NK-92 (cell line): ENCODE measurements around the gene NOPCHAP1.
"Not testable (repeated sequence)": the region's sequence is repeated elsewhere in the genome, so short reads cannot be mapped to it uniquely, and the experiment has no call there.

ENCODE experiments used
- DNase-seq: peaks from one replicate; lab custom pipeline; 2025; ENCODE audit not compliant: unreplicated experiment; lab: John Stamatoyannopoulos, UW

The NOPCHAP1 gene

GRCh38 chr12:104964167-104964855 is 21.8 kb upstream of the NOPCHAP1 start:
- no peak for DNase-seq

DNA sequence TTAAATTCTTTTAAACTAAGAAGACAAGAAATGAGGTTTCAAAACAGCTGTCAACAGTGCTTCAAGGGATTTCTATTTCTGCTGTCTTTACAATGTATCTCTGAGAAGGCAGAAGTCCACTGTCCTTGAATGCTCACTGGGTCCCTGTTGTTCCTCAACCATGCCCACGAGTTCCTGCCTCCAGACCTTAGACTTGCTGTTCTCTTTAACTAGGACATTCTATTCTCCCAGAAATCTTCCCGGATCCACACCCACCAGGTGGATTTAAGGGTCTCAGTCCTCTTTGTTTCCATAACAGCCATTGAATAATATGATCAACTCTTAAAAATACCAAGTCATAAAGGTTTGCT is 21.3 kb upstream of the NOPCHAP1 start:
- no peak for DNase-seq

DNA sequence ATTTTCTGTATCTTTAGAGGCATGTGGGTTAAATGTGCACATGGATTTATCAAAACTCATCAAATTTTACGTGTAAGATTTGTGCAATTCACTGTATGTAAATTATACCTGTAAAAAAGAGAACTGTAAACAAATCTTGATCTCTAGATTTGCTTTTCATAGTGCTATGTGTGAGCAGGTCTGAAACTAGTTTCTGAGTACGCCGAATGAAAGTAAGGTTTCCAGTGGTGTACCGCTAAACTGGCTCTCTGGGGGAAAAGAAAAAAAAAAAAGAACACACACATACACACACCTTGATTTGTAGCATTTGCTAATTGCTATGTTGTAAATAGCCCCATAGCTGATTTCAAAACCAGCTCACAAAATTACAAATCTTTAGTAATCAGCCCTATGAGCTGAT is 19.4 kb upstream of the NOPCHAP1 start:
- no peak for DNase-seq

DNA sequence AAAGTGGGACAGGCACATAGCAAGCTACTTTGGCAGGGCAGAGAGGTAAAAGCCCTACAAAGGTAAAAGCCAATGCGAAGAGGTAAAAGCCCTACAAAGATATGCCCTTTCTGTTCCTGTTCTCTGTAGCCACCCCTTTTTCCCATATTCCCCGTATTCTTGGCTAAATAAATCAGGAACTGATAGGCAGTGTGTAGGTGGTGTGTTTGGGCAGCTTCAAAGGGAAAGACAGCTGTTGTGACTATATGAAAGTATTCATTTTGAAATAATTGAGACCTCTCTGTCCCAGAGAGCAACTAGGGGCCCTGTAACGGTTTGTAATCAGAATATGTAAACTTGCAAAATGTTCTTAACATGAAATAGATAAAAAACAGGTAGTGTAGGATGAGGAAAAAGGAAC is 16.8 kb upstream of the NOPCHAP1 start:
- no peak for DNase-seq

- DNase-seq, result no peak
Measured at GRCh38 chr12:104971306-104971705, 14.8 kb upstream of the NOPCHAP1 start.

- DNase-seq, result no peak
Measured at GRCh38 chr12:104973250-104973649, 12.9 kb upstream of the NOPCHAP1 start.

GRCh38 chr12:104974626-104975290 is 11.4 kb upstream of the NOPCHAP1 start:
- no peak for DNase-seq

DNA sequence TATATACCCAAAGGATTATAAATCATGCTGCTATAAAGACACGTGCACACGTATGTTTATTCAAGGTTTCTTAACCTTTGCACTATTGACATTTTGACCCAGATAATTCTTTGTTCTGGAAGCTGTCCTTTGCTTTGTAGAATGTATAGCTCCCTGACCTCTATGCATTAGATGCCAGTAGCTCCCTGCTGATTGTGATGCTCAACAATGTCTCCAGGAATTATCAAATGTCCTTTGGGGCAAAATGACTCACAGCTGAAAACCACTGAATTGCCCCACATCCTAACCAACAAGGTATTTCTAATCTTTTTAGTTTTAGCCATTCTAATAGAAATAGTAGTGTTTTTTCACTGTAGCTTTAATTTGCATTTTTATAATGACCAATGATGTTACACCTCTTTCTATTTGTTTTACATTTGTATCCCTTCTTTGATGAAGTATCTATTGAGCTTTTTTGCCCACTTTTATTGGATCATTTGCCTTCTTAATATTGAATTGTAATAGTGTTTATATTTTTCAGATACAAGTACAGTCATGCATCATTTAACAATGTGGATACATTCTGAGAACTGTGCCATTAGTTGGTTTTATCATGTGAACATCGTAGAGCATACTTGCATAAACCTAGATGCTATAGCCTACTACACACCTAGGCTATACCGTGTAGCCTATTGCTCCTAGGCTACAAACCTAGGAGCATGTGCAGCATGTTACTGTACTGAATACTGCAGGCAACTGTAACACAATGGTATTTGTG is 10.4 kb upstream of the NOPCHAP1 start:
- no peak for DNase-seq

DNA sequence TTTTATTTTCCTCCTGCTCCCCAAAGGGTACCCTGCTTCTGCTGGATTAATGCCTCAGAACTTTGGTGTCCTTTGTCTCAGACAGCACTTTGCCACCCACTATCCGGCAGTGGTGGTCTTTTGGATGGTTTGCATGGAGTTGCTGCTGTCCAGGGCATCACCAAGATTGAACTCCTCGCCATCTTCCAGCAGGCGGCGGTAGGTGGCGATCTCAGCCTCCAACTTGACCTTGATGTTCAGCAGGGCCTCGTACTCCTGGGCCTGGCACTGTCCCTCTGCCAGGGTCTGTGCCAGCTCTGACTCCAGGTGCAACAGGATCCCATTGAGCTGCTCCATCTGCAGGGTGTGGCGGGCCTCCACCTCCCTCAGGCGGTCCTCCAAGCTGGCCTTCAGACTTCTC is 9.4 kb upstream of the NOPCHAP1 start:
- no peak for DNase-seq

GRCh38 chr12:104977688-104978087 is 8.4 kb upstream of the NOPCHAP1 start:
- not testable (repeated sequence) for DNase-seq

DNA sequence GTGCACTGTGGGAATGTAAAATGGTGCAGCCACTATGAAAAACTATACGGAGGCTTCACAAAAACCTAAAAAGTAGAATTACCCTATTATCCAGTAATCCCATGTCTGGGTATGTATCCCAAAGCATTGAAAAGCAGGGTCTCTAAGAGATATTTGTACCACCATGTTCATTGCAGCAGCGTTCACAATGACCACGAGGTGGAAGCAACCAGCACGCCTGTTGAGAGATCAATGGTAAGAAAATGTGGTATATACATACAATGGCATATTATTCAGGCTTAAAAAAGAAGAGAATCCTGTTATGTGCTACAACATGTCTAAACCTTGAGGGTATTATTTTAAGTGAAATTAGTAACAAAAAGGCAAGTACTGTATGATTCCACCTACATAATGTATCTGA is 910 bp upstream of the NOPCHAP1 start:
- DNase-seq, result no peak

GRCh38 chr12:104990950-104991349 is 4.8 kb downstream of the NOPCHAP1 start:
- no peak for DNase-seq

DNA sequence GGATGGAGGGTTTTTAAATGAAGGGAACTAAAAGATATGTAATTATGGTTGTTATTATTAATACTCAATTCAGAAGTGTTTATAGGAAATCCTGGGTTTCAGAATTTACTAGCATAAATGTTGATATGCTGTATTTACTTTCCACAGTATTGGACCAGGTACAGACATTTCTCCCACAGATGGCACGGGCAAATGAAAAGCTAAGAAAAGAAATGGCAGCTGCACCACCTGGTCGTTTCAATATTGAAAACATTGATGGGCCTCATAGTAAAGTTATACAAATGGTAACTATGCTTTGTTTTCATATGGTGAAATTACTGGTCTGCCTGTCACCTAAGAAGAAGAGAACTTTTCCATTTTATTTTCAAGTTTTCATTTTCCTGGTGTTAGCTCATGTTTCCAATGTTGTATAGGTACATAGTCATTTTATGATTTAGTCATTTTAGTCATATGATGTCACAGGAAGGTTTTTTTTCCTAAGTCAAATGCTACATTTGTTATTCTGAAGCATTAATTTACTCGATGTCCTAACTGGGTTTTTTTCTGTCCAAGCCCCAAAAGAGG is 5.5 kb downstream of the NOPCHAP1 start:
- no peak for DNase-seq

GRCh38 chr12:104994336-104994735 is 8.2 kb downstream of the NOPCHAP1 start:
- no peak for DNase-seq

GRCh38 chr12:104997541-104997940 is 11.4 kb downstream of the NOPCHAP1 start:
- DNase-seq, result no peak

DNA sequence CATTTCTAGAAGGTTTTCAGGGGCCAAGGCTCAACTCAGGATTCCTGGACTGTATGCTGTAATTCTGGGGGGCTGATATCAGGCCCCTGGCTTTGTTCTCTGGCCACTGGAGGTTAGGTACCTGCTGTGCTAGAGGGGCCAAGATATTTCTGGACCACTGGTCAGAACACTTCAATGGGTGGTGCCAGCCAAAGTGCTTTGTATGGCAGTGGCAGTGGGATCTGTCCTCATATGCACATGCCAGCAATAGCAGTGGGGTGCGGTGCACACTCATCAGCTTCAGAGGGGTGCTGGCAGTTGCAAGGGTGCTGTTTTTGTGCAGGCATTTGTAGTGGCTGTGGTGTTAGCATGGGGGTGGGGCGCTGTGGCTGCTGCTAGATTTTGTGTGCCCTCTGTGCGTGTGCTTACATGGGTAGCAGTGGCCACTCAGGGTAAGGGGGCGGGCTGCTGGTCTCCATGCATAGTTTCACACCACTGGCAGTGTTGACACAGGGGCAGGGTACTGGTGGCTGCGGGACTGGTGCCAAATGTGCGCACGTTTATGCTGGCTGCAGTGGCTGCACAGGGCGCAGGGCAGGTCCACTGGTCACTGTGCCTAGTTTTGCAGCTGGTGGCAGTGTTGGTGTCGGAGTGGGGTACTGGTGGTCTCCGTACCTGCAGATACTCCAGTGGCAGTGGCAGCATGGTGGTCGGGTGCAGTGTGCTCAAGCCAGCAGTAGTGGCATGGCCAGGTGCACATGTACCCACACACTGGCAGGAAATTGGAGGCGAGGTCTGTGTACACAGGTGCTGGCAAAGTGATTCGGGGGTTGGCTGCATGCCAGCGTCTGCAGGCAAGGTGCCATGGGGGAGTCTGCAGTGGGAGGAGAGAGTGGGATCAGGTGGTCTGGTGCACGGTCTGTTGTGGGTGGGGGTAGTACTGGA is 12.6 kb downstream of the NOPCHAP1 start:
- no peak for DNase-seq

GRCh38 chr12:104999347-104999685 is 13.2 kb downstream of the NOPCHAP1 start:
- no peak for DNase-seq

DNA sequence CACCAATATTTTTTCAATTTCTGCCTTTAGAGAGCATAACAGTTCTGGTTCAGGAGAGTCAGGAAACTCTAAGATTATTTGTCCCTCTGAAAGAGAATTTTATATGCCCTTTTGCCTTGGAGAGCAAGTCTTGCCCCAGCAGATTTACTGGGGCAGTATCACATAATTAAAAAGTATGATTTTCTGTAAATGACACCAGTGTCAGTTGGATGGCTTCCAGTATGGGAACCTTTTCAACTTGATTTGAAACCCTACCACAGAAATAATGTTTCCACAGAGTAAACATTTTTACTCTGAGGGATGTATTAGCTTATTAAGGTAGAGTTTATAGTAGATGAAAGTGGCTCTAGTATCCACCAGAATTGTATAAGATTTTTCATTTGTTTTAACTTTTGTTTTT is 15.4 kb downstream of the NOPCHAP1 start:
- no peak for DNase-seq

GRCh38 chr12:105013892-105014291 is 27.8 kb downstream of the NOPCHAP1 start:
- no peak for DNase-seq

GRCh38 chr12:105014603-105015002 is 28.5 kb downstream of the NOPCHAP1 start:
- no peak for DNase-seq

DNA sequence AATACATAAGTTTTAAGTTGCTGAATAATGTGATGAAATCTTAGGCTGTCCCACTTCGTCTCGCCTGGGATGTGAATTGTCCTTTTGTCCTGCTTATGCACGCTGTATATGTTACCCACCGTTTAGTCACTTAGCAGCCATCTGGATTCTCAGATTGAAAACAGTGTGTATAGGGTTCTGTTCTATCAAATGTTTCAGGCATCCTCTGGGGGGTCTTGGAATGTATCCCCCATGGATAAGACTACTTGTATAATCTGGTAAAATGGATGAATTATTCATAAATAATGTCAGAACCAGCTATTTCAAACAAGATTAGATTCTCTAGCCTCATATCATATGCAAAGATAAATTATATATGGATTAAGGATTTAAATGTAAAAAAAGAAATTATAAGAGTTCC is 29.4 kb downstream of the NOPCHAP1 start:
- DNase-seq, result no peak
